HG02678 (cell line): Measurements from ENCODE around the gene MET.

Source experiments
- ATAC-seq: cut with Tn5 transposase; IDR thresholded peaks from one replicate; pipeline ENCODE4 v1.9.1; 2021; ENCODE audit warnings: mild to moderate bottlenecking, moderate library complexity; ENCODE audit not compliant: unreplicated experiment

MET gene

DNA sequence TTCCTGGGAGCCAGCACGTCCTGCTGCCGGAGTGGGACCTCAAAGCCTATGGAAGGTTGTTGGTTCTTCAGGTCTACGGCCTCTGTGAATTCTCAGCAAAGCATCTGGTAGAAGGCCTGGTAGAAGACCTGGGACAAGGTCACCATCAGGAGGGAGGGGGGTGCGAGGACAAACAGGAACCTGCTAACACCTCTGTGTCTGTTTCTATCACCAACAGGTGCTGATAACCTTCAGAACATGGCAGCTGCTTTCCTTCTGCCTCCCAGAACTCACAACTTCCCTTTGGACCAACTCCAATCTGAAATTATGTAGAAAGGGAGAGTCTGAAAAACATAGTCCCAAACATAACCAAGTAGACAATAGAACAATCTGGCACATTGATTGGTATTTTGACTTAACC lies 8.3 kb upstream of the MET start:
- no peak for ATAC-seq

DNA sequence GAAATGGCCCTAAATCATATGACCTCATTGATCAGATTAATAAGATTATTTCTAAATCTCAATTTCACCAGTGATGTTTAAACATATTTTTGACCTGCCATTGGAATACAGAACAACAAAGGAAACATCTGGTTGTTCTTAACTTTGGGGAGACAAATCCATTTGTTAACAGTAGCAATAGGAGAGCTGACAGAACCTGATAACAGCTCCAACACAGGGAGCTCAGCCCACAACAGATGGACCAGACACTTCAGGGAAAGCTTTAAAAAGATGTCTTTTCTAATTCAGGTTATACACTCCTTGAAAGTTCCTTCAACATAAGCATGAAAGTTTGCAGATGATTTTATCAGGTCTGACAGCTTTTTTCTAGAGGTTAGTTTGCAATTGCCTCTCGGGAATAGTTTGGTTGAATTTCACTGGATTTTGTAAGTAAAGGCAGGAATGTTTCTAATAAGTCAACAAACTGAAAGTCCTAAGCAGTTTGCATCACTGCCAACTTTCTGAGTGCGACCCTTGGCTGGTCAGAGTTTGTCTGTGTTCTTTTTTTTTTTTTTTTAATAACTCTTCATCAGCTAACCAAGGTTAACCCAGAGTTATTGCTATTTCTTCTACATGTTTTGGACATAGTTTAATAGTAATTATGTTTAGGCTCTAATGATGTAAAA lies 6.5 kb upstream of the MET start:
- ATAC-seq: no peak

DNA sequence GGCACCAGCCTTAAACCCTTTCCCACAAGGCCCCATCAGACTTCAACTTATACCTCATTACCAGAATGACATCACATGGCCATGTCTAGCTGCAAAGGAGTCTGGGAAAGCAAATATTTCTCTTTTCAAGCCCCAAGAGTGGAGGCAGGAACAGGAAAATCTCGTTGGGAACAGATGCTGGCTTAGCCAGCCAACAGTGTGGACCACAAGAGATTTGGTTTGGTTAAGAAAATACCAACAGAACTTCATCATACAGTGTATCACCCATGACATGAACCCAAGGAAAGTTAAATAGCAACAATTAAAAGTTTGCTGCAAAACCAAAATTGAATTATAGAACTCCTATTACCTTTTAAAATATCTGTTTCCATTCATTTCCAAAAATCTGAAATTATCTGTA lies 2.2 kb upstream of the MET start:
- ATAC-seq: no peak

DNA sequence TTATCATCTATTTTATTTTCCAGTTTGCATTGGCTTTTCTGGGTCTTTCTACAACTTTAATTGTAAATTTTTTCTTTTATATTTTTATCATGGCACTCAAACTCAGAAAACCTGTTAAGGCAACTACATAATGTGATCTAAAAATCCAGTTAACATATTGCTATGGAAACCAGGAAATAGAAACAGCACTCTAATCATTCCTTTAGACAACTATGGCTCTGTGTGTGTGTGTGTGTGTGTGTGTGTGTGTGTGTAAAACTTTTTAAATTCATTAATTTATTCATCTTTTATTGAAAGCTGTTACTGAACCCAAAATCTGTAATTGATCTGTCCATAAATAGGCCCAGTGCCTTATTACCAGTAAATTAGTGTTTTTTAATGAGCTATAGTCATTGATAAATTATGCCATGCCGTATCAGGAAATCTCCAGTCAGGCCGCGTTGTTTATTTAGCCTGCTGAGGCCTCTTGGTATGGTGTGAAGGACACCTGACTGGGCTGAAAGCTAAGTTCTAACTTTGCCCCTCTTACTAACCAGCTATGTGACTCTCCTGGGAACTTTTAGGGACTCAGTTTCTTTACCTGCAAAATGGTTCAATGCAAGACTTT lies 1.5 kb upstream of the MET start:
- ATAC-seq: no peak

DNA sequence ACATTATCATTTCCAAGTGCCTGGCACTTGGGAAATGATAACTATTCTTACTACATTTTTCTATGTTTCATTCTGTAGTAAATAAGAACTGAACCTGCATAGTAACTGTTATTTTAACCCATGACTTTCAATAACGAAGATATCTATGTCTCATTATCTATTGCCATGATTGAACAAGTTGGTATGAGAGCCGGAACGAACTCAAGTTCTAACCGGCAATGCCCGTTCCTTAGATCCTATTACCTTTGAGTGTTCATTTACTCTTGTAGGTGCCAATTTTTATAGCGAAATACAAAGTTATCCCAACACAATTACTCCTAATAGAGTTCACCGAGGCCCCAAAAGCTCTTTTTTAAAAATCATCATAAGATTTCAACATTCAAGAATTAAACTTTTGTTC lies 885 bp upstream of the MET start:
- no peak for ATAC-seq

DNA sequence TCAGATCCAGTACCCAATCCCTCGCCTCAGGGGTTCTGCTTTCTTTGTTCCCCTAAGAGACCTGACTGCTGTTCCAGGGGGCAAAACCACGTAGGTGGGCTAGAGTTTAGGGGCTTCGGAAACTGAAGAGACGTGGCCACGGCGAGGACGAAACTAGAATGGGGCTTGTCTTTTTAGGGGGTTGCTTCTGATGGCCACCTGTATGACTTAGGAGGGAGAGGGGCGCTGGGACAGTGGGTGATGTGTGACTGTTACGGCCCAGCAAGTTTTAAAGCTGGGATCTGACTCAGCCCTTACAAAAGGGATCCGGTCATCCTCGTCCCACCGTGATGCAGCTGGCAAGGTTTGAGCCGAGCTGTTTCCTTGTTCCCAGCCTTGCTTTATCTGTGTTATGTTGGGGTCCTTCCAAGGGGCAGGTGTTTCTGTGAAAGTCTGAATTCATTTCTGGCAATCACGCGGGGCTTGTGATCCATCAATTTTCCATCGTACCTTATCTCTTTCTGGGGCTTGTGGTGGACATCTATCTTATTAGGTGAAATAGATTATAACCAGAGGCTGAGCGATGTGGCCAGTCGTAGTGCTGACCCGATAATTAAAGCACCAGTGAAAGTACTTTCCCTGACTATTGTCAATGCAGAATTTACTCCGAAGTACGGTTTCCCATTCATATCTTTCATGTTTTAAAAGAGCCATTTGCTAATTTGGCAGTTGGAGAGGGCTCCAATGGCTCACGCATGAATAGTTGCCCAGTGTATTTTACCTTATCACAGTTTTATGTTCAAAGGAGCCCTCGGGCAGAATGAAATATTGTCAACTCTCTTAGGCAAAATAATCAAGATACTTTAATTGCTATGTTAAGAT lies 830 bp downstream of the MET start:
- no peak for ATAC-seq

DNA sequence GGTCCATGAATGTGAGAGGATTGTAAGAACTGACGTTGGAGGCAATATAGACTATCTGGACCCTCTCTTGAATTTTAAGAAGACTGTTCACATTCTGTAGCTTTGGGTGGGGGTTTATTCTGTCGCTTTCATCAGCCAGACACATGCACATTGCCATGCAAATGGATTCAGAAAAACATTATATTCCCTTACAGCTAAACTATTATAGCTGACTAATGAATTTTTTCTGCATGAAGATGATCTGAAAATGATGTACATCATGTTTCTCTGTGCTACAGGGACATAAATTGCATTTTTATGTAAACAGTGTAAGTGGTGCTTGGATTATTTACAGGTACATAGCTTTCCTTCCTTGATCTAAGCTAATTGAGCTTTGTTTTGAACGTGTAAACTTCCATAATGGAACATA lies 1.5 kb downstream of the MET start:
- ATAC-seq: no peak

DNA sequence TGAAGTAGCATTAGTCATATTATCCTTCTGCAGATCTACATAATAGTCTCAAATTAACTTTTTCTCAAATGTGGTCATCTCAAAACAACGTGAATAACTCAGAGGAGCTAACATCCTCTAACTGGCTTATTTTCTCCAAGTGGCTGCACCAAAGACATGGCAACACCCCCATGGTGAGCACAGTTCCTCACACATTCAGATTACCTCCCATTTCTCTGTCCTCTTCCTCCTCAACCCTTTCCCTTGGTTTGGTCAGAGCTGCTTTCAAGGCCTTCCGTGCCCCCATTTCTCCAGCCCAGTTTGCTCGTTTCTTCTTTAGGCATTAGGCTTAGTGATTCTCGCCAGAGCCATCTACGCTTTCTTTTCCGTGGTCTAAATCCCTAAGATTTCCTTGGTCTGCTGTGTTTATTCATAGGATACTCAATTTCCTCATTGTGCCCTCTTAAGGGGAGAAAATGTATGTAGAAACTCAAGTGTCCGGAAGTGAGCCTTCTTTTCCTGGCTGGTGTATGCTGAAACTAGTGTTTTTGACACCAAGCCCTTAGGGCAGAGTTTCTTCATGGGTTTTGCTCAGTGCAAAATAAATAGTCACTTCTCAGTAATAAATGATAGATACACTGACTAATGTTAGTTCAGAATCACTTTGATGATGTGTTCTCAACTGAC lies 2.6 kb downstream of the MET start:
- ATAC-seq: no peak

DNA sequence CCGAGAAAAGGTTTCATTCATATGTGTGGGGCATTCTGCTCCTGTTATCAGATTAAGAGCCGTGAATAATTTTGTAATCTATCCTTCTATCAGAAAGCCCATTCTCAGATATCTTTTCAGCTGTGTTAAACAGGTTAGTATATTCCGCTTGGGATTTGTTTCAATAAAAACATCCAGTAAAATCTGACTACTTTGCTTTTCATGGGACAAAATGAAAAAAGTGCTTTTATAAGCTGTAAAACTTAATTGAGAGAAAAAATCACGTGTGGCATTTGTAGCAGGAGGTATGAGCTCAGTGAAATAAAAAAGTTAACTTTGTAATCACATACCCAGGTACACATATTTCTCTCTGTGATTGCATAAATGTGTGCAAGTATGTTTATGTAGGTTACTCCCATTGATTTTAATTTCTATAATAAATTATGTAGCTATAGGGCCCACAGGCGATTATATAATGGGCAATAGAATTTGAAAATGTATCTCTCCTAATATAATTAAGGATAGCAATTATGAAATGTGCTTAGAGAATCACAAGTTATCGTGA lies 3.9 kb downstream of the MET start:
- no peak for ATAC-seq

DNA sequence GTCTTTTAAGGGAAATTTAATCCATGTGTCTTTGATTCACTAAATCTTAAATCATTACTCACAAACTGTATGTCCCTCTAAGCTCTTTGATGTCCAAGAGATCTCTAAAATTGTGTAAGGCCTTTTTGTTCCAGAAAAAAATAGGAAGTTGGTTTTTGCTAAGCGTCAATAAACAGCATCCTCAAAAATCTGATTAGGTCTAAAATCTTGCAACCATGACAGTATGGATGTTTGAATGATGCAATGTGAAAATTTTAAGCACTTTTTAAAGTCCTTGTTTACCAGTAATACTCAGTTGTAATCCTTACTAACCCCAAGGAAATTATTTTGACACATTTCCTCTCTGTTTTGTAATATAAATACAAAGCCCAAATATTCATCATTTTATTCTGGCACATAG lies 6.8 kb downstream of the MET start:
- no peak for ATAC-seq

DNA sequence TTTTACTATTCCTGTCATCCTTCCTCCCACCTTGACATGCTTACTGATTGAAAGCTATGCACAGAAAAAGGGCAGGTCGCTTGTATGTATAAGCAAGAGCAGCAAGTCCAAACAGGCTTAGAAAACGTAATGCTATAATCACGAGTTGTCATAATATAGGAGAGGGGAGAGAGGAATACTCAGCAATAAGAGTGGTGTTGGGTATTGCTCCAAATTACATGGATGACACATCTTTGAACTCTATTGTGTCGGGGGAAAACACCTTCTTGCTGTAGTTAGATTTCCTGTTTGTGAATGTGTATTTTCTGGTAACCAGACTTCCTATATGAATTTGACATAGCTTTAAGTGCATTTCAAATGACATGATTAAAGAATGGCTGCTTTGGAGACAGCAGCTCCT lies 7.5 kb downstream of the MET start:
- peak; percentile 32 for ATAC-seq

DNA sequence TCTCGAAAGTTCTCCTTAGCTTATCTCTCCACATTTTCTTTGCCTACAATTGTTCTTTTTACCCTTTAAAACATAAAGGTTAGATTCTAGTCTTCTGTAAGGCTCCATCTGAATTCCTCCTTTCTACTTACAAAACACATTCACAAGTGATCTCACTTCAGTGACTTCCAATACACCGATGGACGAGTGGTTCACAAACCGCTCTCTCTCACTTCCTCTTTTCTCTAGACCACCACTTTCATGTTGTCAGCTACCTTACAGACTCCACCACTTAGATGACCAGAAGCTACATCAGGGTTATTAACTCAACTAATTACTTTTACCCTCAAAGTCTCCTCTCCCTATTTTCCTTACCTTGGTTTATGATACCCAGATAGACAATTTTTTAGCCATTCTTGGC lies 11.8 kb downstream of the MET start:
- peak; percentile 100 for ATAC-seq

DNA sequence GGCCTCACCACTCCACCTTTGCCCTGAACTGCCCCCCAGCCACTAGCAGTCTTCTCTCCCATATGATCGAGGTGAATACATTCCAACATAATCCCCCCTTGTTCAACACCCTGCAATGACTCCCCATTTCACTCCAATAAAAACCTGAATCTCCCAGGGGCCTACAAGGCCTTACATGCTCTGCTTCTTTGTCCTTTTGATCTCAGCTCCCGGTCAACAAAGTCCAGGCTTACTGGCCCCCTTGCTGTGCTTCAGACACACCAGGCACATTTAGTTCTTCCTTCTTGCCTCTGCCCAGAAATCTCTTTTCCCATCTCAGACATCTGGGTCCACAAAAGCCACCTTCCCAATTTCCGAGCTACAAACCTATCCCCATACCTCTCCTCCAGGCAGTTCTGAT lies 14.0 kb downstream of the MET start:
- no peak for ATAC-seq

DNA sequence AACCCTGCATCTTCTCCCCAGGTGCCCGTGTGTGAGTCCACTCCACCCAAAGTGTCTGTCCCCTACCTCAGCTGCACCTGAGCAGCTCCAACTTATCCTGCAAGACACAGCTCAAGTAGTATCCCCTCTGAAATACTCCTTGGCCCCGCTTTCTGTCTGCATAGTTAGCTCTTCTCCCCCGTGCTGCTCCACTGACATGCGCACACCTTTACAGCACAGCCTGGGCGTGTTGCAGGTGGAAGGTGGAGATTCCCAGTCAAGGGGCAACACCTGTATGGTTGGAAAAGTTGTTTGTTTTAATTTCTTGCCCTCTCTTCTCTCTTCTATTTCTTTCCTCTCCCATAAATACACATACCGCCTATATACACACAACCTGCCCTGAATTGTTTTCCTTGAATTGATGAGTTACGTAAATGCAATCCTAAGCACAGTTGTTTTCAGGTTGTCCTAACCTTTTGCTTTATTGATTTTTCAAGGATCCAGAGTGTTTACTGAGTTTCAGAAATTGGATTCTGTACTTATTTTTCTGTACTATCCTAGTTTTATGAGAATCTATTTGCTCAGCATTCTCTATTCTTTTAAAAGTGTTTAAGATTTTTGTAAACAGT lies 14.9 kb downstream of the MET start:
- no peak for ATAC-seq

DNA sequence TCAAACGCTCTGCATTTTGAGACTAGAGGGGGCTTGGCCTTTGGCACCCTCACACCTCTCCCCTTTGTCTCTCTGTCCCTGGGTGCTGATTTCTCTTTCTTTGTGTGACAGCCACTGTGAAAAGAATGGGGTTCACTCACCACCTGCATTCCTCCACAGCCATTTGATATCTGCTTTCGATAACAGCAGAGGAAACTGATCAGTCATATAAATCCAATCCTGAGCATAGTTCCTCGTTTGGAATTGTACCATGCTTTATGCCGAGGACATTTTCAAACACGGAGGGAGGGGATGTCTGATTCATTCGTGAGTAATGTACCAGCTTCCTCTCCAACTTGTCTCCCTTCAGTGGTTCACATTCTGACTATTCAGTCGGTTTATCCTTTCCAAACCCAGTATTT lies 15.8 kb downstream of the MET start:
- ATAC-seq: no peak

DNA sequence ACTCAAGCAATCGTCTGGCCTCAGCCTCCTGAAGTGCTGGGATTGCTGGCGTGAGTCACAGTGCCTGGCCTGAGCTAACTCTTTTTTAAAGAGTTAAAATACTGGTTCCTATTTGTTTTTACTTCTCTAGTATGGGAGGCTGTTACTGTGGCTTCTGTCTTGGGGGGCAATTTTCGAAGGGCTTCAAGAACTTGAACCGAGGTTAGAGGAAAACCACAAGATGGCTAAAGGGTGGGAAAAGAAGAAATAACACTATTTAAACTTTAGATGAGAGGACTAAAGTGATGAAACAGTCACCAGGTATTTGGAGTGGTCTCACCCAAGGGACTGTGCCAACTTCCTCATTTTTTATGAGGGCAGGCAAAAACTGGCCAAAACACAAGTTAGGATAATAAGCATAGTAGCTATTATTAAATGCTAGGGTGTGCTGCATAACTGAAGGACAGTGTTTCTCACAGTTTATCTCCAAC lies 17.8 kb downstream of the MET start:
- ATAC-seq: no peak

DNA sequence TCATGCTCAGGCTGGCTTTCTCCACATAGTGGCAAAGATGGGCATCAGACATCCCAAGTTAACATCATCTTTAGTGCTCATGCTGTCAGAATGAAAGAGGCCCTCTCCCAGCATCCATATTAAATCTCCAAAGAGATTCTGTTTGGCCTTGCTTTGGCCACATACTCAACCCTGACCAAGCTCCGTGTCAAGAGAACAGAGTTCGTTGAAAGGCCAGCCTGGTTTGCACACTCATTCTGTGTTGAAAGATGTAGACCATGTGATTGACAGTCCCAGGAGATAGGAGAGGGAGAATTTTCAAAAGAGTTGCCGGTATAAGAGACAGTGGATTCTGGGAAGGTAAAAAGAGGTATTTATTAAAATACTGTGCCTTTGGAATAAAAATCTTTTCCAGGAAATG lies 19.7 kb downstream of the MET start:
- ATAC-seq: no peak

DNA sequence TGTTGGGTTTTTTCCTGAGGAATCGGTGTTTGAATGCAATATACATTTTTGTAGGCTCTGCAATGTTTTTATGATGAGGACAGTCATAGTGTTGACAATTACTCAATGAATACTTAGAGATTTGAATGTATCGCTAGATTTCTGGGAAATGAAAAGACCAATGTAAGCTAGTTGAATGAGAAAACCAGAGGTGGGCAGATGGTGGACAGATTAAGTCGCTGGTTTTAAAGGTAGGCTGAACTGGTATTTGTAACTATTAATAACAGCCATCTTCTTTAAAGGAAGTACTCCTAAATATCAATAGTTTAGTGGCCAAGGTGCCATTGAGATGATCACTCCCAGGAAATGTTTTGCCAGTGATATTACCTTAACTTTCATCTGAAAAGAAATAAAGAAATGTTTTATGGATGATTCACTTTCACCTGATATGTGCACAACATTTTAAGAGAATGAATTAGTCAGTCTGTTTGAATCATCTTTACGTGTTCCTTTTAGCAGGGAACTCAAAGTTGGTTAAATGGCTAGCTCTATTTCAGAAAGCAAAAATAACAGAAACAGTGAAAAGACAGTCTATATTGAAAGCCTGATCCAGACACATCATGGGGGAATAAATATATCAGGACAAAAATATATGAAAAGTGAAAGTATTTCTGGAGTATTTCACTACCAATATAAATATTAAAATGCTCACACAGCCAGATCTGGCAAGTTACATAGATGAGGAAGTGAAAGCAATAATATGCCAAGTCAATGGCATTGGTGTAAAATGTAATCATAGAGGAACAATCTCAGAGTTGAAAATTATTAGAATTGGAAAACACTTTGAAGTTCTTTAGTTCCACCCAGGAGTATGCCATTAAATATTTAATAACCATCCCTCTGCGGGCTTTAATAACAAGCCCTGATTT lies 20.7 kb downstream of the MET start:
- no peak for ATAC-seq

DNA sequence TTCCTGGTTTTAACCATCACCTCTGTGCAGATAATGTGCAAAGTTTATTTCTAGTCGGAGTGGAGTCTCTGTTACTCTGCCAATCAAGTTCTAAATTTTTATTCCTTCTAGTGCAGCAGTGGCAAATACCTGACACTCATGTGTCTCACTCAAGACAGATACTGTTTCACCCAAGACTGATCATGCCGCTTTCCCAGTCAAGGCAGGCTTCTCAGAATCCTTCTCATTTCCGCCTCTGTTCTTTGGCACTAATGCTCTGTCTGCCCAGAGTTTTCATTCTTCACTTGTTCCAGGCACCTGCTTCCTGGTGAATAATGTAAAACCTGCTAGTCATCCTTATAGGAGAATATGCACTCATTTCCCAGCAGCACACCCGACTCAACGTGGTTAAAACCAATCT lies 24.7 kb downstream of the MET start:
- ATAC-seq: no peak

DNA sequence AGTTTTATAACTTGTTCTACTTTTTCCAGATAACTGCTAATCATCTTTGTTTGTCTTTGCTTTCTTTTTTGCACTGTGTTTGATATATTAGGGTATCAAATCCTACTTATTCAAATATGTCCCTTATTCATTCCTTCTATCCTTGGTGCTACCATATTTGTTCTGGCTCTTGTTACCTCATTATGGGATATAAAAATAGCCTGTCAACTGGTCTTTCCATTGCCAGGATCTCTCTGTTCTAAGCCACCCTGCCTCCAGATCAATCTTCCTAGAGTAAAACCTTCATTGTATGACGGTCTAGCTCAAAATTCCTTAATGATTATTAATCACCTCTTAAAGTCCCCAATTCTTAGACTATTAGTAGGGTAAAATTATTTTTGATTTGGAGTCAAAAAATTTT lies 25.2 kb downstream of the MET start:
- ATAC-seq: no peak
